IMR-90 (cell line): Measurements from ENCODE around the gene ANKRD1.

Experiments
- CTCF ChIP-seq: conservative IDR thresholded peaks from 2 replicates; pipeline ENCODE4 v1.5.1; 2012; ENCODE audit warnings: mild to moderate bottlenecking, low read depth, low read length, improper control_type of control experiment
- POLR2A ChIP-seq: IDR thresholded peaks from 2 replicates; pipeline ENCODE4 v1.6.1; 2012; ENCODE audit warnings: mild to moderate bottlenecking, low read depth, low read length
- RAD21 ChIP-seq: IDR thresholded peaks from 2 replicates; pipeline ENCODE4 v1.6.1; 2012; ENCODE audit warnings: low read length, improper control_type of control experiment
- RCOR1 ChIP-seq: IDR thresholded peaks from 2 replicates; pipeline ENCODE4 v1.6.1; 2012; ENCODE audit warnings: mild to moderate bottlenecking, low read length, improper control_type of control experiment; ENCODE audit not compliant: insufficient replicate concordance
- RFX5 ChIP-seq: IDR thresholded peaks from 2 replicates; pipeline ENCODE4 v1.8.0; 2012; ENCODE audit warnings: low read depth, mild to moderate bottlenecking, low read length, moderate library complexity
- SMC3 ChIP-seq: fragments of 150-350 bp; IDR thresholded peaks from 2 replicates; pipeline ENCODE4 v1.6.1; 2016; ENCODE audit warnings: low read depth, mild to moderate bottlenecking, antibody characterized with exemption, low read length, moderate library complexity
- TF ChIP-seq, protein P1 (sequence below): fragments of 150-350 bp; IDR thresholded peaks from 2 replicates; pipeline ENCODE4 v1.6.1; 2017; ENCODE audit warnings: mild to moderate bottlenecking, antibody characterized with exemption, low read length, low read depth

- TF ChIP-seq CTCF: no peak
- TF ChIP-seq RCOR1: no peak
- TF ChIP-seq RFX5: no peak
- no peak for TF ChIP-seq POLR2A
- TF ChIP-seq, protein P1, sequence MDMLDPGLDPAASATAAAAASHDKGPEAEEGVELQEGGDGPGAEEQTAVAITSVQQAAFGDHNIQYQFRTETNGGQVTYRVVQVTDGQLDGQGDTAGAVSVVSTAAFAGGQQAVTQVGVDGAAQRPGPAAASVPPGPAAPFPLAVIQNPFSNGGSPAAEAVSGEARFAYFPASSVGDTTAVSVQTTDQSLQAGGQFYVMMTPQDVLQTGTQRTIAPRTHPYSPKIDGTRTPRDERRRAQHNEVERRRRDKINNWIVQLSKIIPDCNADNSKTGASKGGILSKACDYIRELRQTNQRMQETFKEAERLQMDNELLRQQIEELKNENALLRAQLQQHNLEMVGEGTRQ: no peak
- TF ChIP-seq RAD21: no peak
- TF ChIP-seq SMC3: no peak
These were observed 48.3 kb downstream of the ANKRD1 start for GRCh38 chr10:90872648-90873020.
